Superior temporal gyrus (tissue), 1 donor: ENCODE results near the gene RFK.
"Not testable (repeated sequence)": the region's sequence is repeated elsewhere in the genome, so short reads cannot be mapped to it uniquely, and the experiment has no call there.

Source experiments
- DNase-seq: peaks from one replicate; pipeline ENCODE4 v3.0.0-alpha.2; 2016; ENCODE audit errors: extremely low spot score

The RFK gene

GRCh38 chr9:76394195-76394959 lies at the start of gene RFK:
RFK (minus strand) TSS chr9:76394426; CDS start chr9:76394171, 255 bp downstream.
- DNase-seq = peak; percentile 93

GRCh38 chr9:76443887-76444286 lies 49.7 kb upstream of the RFK start:
- no peak for DNase-seq

GRCh38 chr9:76441551-76442322 lies 47.5 kb upstream of the RFK start:
- no peak for DNase-seq

GRCh38 chr9:76438841-76439588 lies 44.8 kb upstream of the RFK start:
- DNase-seq = no peak

- DNase-seq = not testable (repeated sequence)
These were observed 42.9 kb upstream of the RFK start for GRCh38 chr9:76437017-76437699.

GRCh38 chr9:76434897-76435296 lies 40.7 kb upstream of the RFK start:
- DNase-seq = not testable (repeated sequence)

- no peak for DNase-seq
These were observed 39.6 kb upstream of the RFK start for GRCh38 chr9:76433836-76434235.

- no peak for DNase-seq
These were observed 39.2 kb upstream of the RFK start for GRCh38 chr9:76433406-76433805.

- no peak for DNase-seq
These were observed 37.4 kb upstream of the RFK start for GRCh38 chr9:76431601-76432000.

- DNase-seq = no peak
These were observed 32.7 kb upstream of the RFK start for GRCh38 chr9:76426807-76427419.

- no peak for DNase-seq
These were observed 31.6 kb upstream of the RFK start for GRCh38 chr9:76425677-76426453.

GRCh38 chr9:76424491-76424890 lies 30.3 kb upstream of the RFK start:
- no peak for DNase-seq

GRCh38 chr9:76423216-76424177 lies 29.3 kb upstream of the RFK start:
- no peak for DNase-seq

GRCh38 chr9:76419782-76420380 lies 25.7 kb upstream of the RFK start:
- no peak for DNase-seq

- DNase-seq = no peak
These were observed 23.2 kb upstream of the RFK start for GRCh38 chr9:76417394-76417793.

GRCh38 chr9:76415731-76416130 lies 21.5 kb upstream of the RFK start:
- DNase-seq = no peak

- DNase-seq = no peak
These were observed 20.9 kb upstream of the RFK start for GRCh38 chr9:76415154-76415553.

- DNase-seq = no peak
These were observed 20.4 kb upstream of the RFK start for GRCh38 chr9:76414661-76415060.

- no peak for DNase-seq
These were observed 19.4 kb upstream of the RFK start for GRCh38 chr9:76413658-76414057.
